ENCODE data around the gene NELFE.
"Not testable (repeated sequence)": the region's sequence is repeated elsewhere in the genome, so short reads cannot be mapped to it uniquely, and the experiment has no call there.

DNA sequence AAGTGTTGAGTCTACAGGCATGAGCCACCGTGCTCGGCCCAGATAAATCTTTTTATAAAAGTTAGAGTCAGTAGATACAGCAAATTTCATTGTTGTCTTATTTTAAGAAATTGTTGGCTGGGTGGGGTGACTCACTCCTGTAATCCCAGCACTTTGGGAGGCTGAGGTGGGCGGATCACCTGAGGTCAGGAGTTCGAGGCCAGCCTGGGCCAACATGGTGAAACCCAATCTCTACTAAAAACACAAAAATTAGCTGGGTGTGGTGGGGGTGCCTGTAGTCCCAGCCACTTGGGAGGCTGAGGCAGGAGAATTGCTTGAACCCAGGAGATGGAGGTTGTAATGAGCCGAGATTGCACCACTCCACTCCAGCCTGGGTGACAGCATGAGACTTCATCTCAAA is 50.5 kb downstream of the NELFE start:
- TF ChIP-seq, protein P1, sequence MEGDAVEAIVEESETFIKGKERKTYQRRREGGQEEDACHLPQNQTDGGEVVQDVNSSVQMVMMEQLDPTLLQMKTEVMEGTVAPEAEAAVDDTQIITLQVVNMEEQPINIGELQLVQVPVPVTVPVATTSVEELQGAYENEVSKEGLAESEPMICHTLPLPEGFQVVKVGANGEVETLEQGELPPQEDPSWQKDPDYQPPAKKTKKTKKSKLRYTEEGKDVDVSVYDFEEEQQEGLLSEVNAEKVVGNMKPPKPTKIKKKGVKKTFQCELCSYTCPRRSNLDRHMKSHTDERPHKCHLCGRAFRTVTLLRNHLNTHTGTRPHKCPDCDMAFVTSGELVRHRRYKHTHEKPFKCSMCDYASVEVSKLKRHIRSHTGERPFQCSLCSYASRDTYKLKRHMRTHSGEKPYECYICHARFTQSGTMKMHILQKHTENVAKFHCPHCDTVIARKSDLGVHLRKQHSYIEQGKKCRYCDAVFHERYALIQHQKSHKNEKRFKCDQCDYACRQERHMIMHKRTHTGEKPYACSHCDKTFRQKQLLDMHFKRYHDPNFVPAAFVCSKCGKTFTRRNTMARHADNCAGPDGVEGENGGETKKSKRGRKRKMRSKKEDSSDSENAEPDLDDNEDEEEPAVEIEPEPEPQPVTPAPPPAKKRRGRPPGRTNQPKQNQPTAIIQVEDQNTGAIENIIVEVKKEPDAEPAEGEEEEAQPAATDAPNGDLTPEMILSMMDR (IDR thresholded peaks at IDR 0.05) = not testable (repeated sequence)
- TF ChIP-seq POLR2A (IDR thresholded peaks at IDR 0.05) = not testable (repeated sequence)

Data from Peyer's patch (tissue), 4 donors.